Hematopoietic multipotent progenitor cell treated with erythropoietin and hydrocortisone succinate and interleukin-3 and kit ligand, for 6 days (in vitro differentiated cells): ENCODE data around the gene MED10.
"Not testable (repeated sequence)": the region's sequence is repeated elsewhere in the genome, so short reads cannot be mapped to it uniquely, and the experiment has no call there.

Experiments
- DNase-seq: peaks from one replicate; pipeline ENCODE4 v3.0.0-alpha.2; 2015

MED10 gene

GRCh38 chr5:6372251-6373080, 5.9 kb downstream of the MED10 start:
- no peak for DNase-seq

GRCh38 chr5:6371079-6371810, 7.1 kb downstream of the MED10 start:
- DNase-seq: no peak

- no peak for DNase-seq
These were observed 7.8 kb downstream of the MED10 start for GRCh38 chr5:6370580-6370979.

DNA sequence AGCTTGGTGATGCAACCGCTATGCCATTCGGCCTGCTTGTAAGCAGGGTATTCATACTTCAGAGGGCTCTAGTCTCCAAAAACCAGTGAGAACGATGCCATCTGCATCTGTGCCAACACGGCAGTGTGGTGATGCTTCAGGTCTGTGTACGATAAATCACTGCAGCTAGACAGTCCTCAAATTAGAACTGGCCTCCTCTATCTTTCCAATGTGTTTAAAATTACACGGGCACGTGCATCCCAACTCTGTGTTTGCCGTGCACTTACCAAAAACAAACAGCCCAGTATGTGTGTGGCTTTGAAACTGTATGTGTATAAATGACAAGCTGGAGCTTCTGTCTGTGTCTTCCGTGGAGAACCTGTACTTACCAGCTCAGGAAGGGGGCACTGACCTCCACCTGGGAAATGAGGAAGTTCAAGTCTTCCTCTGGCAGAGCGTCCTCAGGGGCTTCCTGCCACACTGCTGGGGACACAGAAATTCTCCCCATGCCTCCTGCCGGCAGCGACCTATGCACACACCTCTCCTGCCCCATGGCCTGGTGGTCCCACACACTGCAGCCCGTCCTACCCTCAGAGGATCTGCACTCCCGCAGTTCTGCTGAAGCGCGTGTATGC, 12.3 kb downstream of the MED10 start:
- DNase-seq: no peak

DNA sequence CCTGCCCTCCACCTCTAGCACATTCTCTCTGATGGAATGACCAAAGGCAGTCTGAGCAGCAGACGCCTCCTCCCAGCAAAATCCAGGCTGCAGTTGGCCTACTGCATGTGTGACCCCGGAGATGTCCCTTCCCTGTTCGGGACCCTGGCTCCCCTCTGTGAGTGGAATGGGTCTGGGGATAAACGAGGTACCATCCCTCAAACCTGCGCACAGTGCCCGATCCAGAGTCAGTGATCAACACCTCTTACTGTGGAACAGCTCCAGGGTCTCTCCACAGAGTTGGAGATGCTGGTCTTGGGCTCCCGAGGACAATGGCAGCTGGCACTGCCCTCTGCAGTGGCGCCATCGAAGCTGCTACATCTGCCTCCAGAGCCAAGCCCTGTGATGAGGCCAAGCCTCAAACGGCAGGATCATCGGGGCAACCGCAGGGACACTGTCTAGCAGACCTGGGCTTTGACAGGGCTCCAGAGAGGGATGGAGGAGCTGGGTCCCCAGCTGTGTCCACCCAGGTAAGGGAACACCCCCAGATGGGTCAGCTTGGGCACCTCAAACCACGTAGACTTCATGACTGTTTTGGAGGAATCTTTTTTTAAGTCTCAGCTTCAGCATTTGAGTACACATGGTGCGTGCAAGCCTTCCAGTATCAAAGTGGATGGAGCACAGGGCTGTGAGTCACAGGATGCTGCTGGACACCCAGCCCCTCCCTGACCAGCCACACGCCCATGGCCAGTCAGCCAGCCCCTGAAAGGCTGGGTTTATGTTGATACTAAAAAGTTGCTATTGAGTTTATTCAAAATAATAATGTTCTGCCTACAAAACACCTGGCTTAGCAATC, 13.0 kb downstream of the MED10 start:
- no peak for DNase-seq

GRCh38 chr5:6363454-6364011, 14.8 kb downstream of the MED10 start:
- DNase-seq: not testable (repeated sequence)

DNA sequence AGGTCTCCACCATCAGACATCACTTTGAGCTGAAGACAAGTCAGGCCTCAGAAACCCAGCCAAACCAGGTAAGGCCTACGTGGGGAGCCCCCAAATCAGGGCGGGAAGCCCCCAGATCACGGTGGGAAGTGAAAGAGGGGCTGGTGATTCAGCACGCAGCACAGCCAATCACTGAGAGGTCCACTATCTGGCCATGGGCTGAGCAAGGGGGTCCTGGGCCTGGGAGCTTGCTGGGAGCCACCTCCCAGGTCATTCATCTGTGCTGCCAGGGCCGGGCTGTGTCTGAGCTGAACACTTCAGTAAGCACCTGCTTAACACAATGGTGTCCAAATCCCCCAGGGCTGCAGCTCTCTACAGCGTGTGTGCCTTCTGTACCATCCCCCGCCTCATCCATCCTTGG, 15.5 kb downstream of the MED10 start:
- no peak for DNase-seq

- DNase-seq: no peak
These were observed 17.2 kb downstream of the MED10 start for GRCh38 chr5:6361101-6361500.

DNA sequence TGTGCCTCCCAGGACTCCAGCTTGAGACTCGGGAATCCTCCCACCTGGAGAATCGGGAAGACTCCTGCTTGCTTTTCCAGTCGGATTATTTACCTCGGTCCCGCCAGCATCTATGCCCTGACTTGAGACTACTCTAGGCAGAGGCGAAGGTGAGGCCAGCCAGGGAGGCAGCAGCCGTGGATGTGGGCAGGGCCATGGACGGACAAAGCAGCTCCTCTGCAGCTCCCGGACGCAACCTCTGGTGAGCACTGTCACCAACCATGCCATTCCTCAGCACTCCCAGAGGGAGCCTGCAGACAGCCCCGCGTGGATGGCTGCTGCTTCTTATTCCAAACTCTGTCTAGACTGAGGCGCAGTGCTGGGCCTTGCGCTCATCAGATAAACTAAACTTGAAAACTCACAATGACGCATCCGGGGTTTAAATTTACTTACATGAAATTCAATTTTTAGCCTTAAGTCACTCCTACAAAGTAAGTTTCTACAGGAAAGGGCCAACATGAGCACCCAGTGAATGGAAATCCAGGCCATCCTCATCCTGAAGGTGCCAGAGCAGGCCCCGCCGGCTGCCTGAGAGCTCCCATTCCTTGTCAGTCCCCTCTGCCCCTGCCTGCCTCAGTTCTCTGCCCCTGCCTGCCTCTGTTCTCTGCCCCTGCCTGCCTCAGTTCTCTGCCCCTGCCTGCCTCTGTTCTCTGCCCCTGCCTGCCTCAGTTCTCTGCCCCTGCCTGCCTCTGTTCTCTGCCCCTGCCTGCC, 17.8 kb downstream of the MED10 start:
- DNase-seq: no peak

DNA sequence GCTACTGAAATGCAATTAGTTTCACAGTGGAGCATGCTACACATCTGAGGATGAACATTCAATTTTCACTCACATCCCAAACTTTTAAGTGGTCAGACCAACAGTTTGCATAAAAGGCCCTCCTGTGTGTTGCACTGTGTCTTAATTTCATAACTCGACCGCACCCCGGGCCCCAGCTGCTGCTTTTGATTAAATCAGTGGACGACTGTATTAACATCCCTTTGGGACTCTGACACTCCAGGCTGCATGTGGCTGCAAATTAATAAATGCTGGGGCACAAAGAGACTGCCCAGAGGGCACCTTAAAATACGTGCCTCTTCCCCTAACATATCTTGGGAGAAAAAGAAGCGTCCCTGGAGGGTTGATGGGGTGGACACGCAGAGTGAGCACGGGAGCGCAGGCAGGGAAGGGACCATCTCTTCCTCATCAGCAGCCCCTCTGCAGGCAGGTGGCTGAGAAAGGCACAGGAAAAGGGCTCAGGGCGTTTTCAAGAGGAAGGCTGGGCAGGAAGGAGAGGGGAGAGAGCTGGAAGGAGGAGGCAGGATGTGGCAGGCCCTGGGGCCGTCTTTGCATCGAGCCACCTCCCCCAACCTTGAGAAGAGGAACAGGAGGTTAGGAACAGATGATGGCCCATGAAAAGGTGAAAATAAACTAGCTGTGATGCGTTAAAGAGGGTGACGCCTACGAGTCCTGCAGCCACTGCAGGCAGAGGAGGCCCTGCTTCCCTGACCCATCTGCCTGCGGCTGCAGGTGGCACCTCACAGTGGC, 18.6 kb downstream of the MED10 start:
- peak; percentile 27 for DNase-seq

DNA sequence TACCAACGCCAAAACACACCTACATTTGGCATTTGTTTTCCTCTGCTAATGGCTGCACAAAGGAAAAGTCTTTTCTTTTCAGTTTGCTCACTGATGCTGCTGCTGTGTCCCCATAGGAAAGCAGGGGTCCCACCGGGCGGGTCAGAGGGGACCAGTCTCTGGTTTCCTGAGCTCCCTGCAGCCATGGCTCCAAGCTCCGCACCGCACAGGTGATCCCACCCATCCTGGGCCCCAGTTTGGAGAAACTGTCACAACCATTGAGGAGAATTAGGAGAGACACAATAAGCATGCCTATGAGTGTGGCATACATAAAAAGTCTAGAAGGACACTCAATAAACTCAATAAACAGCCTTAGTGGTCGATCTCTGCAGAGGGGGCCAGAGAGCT, 19.9 kb downstream of the MED10 start:
- no peak for DNase-seq

DNA sequence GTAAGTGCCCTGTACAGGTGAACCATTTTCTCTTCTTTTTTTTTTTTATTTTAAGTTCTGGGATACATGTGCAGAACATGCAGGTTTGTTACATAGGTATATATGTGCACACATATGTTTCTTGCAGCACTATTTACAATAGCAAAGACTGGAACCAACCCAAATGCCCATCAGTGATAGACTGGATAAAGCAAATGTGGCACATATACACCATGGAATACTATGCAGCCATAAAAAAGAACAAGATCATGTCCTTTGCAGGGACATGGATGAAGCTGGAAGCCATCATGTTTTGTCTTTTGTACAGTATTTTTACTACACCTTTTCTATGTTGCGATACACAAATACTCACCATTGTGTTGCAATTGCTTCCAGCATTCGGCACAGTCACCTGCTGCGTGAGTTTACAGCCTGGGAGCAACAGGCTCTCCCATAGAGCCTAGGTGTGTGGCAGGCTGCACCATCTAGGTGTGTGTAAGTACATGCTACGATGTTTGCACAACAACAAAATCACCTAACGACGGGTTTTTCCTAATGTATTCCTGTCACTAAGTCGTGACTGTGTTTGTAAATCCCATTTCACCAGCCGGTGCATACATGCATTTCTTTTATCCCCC, 20.4 kb downstream of the MED10 start:
- DNase-seq: not testable (repeated sequence)

GRCh38 chr5:6356578-6357164, 21.7 kb downstream of the MED10 start:
- no peak for DNase-seq

DNA sequence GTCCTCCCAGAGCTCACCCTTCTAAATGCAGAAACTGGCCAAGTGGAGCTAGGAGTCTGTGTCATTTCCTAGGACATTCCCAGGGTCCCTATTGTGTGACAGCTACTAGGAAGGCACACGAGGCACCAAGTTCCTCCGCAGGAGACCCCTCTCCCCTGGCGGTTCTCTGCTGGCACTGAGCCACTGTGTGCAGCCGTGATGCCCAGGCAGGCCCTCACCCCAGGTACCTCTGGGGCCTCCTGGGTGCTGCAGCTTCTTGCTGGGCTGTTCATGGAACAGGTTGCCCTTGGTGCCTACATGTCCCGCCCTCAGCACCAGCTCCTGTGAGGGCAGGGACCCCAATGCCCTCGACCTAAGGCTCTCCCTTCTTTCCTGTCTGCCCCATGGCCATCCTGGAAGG, 23.1 kb downstream of the MED10 start:
- no peak for DNase-seq

GRCh38 chr5:6354848-6355247, 23.5 kb downstream of the MED10 start:
- DNase-seq: no peak

GRCh38 chr5:6353602-6354302, 24.6 kb downstream of the MED10 start:
- DNase-seq: no peak

DNA sequence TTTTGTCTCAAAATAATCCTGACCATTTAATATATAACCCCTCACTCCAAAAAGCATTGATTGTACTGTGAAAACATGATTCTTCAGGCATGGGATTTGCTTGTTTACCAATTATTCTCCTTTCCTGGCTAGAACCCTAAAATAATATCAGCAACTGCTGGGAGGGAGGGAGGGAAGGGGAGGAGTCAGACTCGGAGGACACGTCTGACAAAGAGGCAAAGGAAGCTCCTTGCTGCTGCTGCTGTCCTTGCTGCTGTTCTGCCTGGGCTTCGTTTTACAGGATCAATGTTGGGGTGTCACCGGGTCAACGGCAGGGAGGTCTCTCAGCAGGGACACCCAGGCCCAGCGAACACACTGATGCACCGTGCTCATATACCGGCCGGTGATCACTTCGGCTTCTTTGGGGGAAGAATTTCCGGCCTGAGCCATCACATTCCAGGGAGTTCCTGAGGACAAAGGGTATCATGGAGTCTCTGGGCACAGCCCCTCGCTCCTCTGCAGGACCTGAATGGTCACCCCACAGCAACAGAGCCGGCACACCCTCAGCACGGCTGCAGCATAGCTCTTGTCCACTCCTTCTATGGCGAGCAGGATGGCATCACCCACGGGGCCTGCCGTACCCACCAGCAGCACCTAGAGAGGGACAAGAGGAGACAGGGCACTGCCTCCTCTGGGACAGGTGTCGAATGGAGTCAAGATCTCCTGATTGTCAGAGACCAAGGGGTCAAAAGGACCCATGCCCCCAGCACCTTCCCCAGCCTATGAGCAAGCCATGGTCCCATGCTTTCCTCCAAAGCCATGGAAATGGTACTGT, 27.9 kb downstream of the MED10 start:
- no peak for DNase-seq

- DNase-seq: no peak
These were observed 29.0 kb downstream of the MED10 start for GRCh38 chr5:6349387-6349786.
